ENCODE results near the gene NOS2. TPM values are rescaled to one million over a fixed set of nuclear protein-coding genes. Genes with fewer than 3 reads are reported as not detected.
"Not testable (repeated sequence)": the region's sequence is repeated elsewhere in the genome, so short reads cannot be mapped to it uniquely, and the experiment has no call there.

NOS2 gene
- not detected for total RNA-seq

GRCh38 chr17:27800522-27800921, at the start of gene NOS2:
TSS of gene NOS2 (minus strand) at chr17:27800529. CDS start at chr17:27798809, 1,720 bp downstream.
- no peak for DNase-seq

- DNase-seq = no peak
Measured at GRCh38 chr17:27849474-27850185, 49.3 kb upstream of the NOS2 start.

- DNase-seq = no peak
Measured at GRCh38 chr17:27848931-27849330, 48.6 kb upstream of the NOS2 start.

- DNase-seq = not testable (repeated sequence)
Measured at GRCh38 chr17:27846808-27847307, 46.5 kb upstream of the NOS2 start.

GRCh38 chr17:27846042-27846655, 45.8 kb upstream of the NOS2 start:
- peak; percentile 9 for DNase-seq

GRCh38 chr17:27845264-27846041, 45.1 kb upstream of the NOS2 start:
- no peak for DNase-seq

GRCh38 chr17:27840688-27841087, 40.4 kb upstream of the NOS2 start:
- DNase-seq = no peak

GRCh38 chr17:27840406-27840678, 40.0 kb upstream of the NOS2 start:
- not testable (repeated sequence) for DNase-seq

- DNase-seq = not testable (repeated sequence)
Measured at GRCh38 chr17:27839571-27840405, 39.5 kb upstream of the NOS2 start.

GRCh38 chr17:27838607-27839006, 38.3 kb upstream of the NOS2 start:
- not testable (repeated sequence) for DNase-seq

- DNase-seq = not testable (repeated sequence)
Measured at GRCh38 chr17:27837769-27838168, 37.4 kb upstream of the NOS2 start.

GRCh38 chr17:27836651-27837050, 36.3 kb upstream of the NOS2 start:
- no peak for DNase-seq

GRCh38 chr17:27834571-27834970, 34.2 kb upstream of the NOS2 start:
- DNase-seq = no peak

- DNase-seq = no peak
Measured at GRCh38 chr17:27832831-27833230, 32.5 kb upstream of the NOS2 start.

- not testable (repeated sequence) for DNase-seq
Measured at GRCh38 chr17:27829888-27830287, 29.6 kb upstream of the NOS2 start.

- DNase-seq = not testable (repeated sequence)
Measured at GRCh38 chr17:27829143-27829711, 28.9 kb upstream of the NOS2 start.

- DNase-seq = no peak
Measured at GRCh38 chr17:27825459-27825858, 25.1 kb upstream of the NOS2 start.

GRCh38 chr17:27824745-27825144, 24.4 kb upstream of the NOS2 start:
- DNase-seq = no peak

GRCh38 chr17:27824176-27824715, 23.9 kb upstream of the NOS2 start:
- no peak for DNase-seq

- DNase-seq = not testable (repeated sequence)
Measured at GRCh38 chr17:27822108-27822507, 21.8 kb upstream of the NOS2 start.

- no peak for DNase-seq
Measured at GRCh38 chr17:27821318-27821717, 21.0 kb upstream of the NOS2 start.

- no peak for DNase-seq
Measured at GRCh38 chr17:27819145-27819544, 18.8 kb upstream of the NOS2 start.
